ENCODE results near the gene CREB5. TPM values are rescaled to one million over a fixed set of nuclear protein-coding genes. Genes with fewer than 3 reads are reported as not detected.

CREB5 gene
- total RNA-seq, 1 experiment from 2014 or later, result 2.1 TPM

- H3K4me1 ChIP-seq (replicated peaks; ENCODE audit: insufficient read depth), result peaks cover 2% of the 10 kb centered on the region; the same call in 1 of the 2 replicates
- TF ChIP-seq EZH2 (IDR thresholded peaks at IDR 0.05; ENCODE audit: low read depth) (no peak), CTCF (conservative IDR thresholded peaks at IDR 0.05) (no peak)
- no peaks in the 10 kb centered on the region for H3K9me2 ChIP-seq (ENCODE audit: insufficient read depth)
- H2AFZ ChIP-seq, result no peak overlapping the region
- no peaks in the 10 kb centered on the region for H3F3A ChIP-seq (ENCODE audit: insufficient read depth, low read depth)
- no peaks in the 10 kb centered on the region for H3K27me3 ChIP-seq (ENCODE audit: insufficient read depth, low read depth)
- no peak overlapping the region for H3K27ac ChIP-seq
- CTCF ChIA-PET, result no interaction called here
- no peak overlapping the region for H3K4me2 ChIP-seq
- no peaks in the 10 kb centered on the region for H3K36me3 ChIP-seq (ENCODE audit: low read depth)
- 0 out of 2 replicates have a peak, but pooled peaks cover 3% of the 10 kb centered on the region for H3K9me3 ChIP-seq (ENCODE audit: insufficient read depth, low read depth)
- intact Hi-C loops (cut with micrococcal nuclease; ENCODE audit: unreplicated experiment), result no loop called here
- H4K20me1 ChIP-seq (ENCODE audit: insufficient read depth), result no peaks in the 10 kb centered on the region
- no peak overlapping the region for H3K4me3 ChIP-seq
- no peak for DNase-seq
- POLR2A ChIA-PET (ENCODE audit: unreplicated experiment), result no interaction called here
- no TSS peak for BruUV-seq (replicated peaks)
- no peaks in the 10 kb centered on the region for H3K79me2 ChIP-seq (ENCODE audit: low read depth)
Observed at GRCh38 chr7:28830846-28831245, 418.5 kb downstream of the CREB5 start.

- Histone ChIP-seq H3K9me2 (ENCODE audit: insufficient read depth) (no peaks in the 10 kb centered on the region), H3K36me3 (ENCODE audit: low read depth) (no peaks in the 10 kb centered on the region), H3K27me3 (ENCODE audit: insufficient read depth, low read depth) (no peaks in the 10 kb centered on the region), H3K27ac (no peak overlapping the region), H3K79me2 (ENCODE audit: low read depth) (no peaks in the 10 kb centered on the region), H2AFZ (no peak overlapping the region), H3K9me3 (ENCODE audit: insufficient read depth, low read depth) (0 out of 2 replicates have a peak, but pooled peaks cover 3% of the 10 kb centered on the region), H3K4me2 (no peak overlapping the region), H3F3A (ENCODE audit: insufficient read depth, low read depth) (no peaks in the 10 kb centered on the region), H3K4me1 (replicated peaks; ENCODE audit: insufficient read depth) (peaks cover 6% of the 10 kb centered on the region; the same call in 1 of the 2 replicates), H3K4me3 (no peak overlapping the region), H4K20me1 (ENCODE audit: insufficient read depth) (no peaks in the 10 kb centered on the region)
- no TSS peak for BruUV-seq (replicated peaks)
- no peak for TF ChIP-seq EZH2 (IDR thresholded peaks at IDR 0.05; ENCODE audit: low read depth)
- intact Hi-C loops (cut with micrococcal nuclease; ENCODE audit: unreplicated experiment), result no loop called here
- ChIA-PET CTCF (no interaction called here), POLR2A (ENCODE audit: unreplicated experiment) (no interaction called here)
- DNase-seq, result no peak
Observed at GRCh38 chr7:28832669-28833068, 420.4 kb downstream of the CREB5 start.

GRCh38 chr7:28835800-28836199 lies 423.5 kb downstream of the CREB5 start:
- POLR2A ChIA-PET (ENCODE audit: unreplicated experiment), result no interaction called here

More at GRCh38 chr7:28835800-28836199, 423.5 kb downstream of the CREB5 start:
- H3K4me2 ChIP-seq, result no peak overlapping the region
- no peaks in the 10 kb centered on the region for H3F3A ChIP-seq (ENCODE audit: insufficient read depth, low read depth)
- H3K79me2 ChIP-seq (ENCODE audit: low read depth), result no peaks in the 10 kb centered on the region
- no peaks in the 10 kb centered on the region for H3K36me3 ChIP-seq (ENCODE audit: low read depth)
- CTCF ChIA-PET, result no interaction called here
- peaks cover 6% of the 10 kb centered on the region; the same call in 1 of the 2 replicates for H3K4me1 ChIP-seq (replicated peaks; ENCODE audit: insufficient read depth)
- H3K9me3 ChIP-seq (ENCODE audit: insufficient read depth, low read depth), result 0 out of 2 replicates have a peak, but pooled peaks cover 3% of the 10 kb centered on the region
- no peaks in the 10 kb centered on the region for H3K27me3 ChIP-seq (ENCODE audit: insufficient read depth, low read depth)
- DNase-seq, result no peak
- no peaks in the 10 kb centered on the region for H4K20me1 ChIP-seq (ENCODE audit: insufficient read depth)
- H2AFZ ChIP-seq, result no peak overlapping the region
- no peak overlapping the region for H3K27ac ChIP-seq
- intact Hi-C loops (cut with micrococcal nuclease; ENCODE audit: unreplicated experiment), result no loop called here
- TF ChIP-seq CTCF (conservative IDR thresholded peaks at IDR 0.05) (no peak), EZH2 (IDR thresholded peaks at IDR 0.05; ENCODE audit: low read depth) (no peak)
- H3K4me3 ChIP-seq, result no peak overlapping the region
- BruUV-seq (replicated peaks), result no TSS peak
- H3K9me2 ChIP-seq (ENCODE audit: insufficient read depth), result no peaks in the 10 kb centered on the region
